GM12865 (cell line): ENCODE results near the gene SPRY4.

ENCODE experiments used
- DNase-seq: peaks from one replicate; pipeline ENCODE4 v3.0.0; 2010; ENCODE audit warnings: low read depth
- H3K4me3 ChIP-seq: 2 replicates; pipeline ENCODE4 v1.5.1; 2011; ENCODE audit warnings: mild to moderate bottlenecking, low read depth, low read length, control low read depth
- TF ChIP-seq, protein P1 (sequence below): IDR thresholded peaks from 2 replicates; pipeline ENCODE4 v1.5.1; 2011; ENCODE audit warnings: low read length, control low read depth, low read depth, inconsistent platforms; ENCODE audit not compliant: insufficient read depth; ENCODE audit errors: missing control alignments

SPRY4 gene

DNA sequence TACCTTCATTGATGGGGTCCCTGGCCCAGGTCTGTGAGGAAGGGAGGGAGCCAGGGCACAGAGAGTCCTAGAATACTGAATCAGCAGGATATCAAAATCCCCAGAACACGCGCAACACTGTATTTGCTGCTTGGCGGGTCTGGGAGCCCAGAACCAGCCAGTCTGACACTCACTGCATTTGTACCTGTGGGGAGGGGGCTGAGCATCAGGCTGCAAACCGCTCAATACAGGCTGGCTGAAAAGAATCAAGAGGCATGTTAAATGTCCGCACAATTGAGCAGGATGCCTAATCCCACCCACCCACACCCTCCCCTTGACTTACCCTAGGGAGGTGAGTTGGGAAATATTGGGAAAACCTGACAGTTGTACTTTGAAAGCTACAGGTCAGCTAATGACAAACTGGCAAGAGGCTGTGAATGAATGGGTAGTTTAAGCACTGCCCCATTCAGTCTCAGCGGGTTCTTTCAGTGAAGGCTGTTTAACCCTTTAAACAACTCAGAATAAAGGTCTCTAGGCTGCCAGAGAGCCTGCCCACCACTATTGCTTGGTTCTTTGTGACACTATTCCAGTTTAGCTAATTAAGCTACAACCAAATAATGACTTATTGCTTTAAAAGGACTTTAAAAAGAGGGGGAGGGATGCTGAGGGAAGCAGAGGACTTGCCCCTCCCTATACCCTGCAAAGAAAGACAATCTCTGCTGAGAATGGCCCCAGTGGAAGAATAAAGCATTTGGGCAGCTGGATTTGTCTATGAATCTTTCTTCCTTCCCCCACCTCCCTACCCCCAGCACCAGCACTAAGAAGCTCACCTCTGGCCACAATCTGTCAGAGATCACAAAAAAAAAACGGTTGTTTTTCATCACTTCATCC, 5.0 kb downstream of the SPRY4 start:
- TF ChIP-seq, protein P1, sequence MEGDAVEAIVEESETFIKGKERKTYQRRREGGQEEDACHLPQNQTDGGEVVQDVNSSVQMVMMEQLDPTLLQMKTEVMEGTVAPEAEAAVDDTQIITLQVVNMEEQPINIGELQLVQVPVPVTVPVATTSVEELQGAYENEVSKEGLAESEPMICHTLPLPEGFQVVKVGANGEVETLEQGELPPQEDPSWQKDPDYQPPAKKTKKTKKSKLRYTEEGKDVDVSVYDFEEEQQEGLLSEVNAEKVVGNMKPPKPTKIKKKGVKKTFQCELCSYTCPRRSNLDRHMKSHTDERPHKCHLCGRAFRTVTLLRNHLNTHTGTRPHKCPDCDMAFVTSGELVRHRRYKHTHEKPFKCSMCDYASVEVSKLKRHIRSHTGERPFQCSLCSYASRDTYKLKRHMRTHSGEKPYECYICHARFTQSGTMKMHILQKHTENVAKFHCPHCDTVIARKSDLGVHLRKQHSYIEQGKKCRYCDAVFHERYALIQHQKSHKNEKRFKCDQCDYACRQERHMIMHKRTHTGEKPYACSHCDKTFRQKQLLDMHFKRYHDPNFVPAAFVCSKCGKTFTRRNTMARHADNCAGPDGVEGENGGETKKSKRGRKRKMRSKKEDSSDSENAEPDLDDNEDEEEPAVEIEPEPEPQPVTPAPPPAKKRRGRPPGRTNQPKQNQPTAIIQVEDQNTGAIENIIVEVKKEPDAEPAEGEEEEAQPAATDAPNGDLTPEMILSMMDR: no peak
- no peak overlapping the region for H3K4me3 ChIP-seq
- DNase-seq: no peak

DNA sequence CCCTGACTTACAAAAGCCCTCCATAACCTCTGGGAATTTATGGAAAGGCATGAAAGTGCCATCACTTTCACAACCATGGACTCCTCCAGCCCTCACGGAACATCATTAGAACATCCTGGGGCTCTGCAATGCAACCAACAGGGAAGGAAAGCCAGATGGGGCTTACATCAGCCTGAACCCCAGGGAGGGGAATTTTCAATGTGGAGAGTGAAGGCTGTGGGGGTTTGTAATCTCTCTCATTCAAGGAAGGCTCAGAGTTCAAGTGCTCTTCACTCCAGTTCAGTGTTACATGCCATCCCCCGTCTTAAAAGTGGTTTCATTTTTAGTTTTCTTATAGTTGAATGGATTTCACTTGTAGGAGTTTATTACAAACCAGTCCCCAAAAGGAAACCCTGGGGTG, 5.7 kb downstream of the SPRY4 start:
- peak; percentile 31 for DNase-seq
- TF ChIP-seq, protein P1: no peak
- H3K4me3 ChIP-seq: no peak overlapping the region

DNA sequence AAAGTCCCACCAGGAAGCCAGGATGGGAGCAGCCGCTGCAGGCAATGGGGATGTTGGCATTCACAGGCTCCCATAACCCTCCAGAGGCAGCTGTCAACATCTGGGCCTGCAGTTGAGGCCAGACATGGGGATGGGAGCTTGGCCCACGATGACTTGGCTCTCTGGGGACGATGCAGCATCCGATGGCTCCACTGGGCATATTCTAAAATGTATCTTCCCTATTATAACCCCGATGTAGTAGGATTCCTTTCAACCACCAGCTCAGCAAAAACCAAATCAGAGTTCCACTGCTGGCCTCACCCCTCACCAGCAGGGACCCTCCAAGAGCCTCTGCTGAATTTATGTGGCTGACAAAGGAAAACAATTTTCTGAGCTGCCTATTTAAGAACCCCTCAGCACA, 7.1 kb downstream of the SPRY4 start:
- no peak for DNase-seq
- TF ChIP-seq, protein P1: no peak
- no peak overlapping the region for H3K4me3 ChIP-seq

DNA sequence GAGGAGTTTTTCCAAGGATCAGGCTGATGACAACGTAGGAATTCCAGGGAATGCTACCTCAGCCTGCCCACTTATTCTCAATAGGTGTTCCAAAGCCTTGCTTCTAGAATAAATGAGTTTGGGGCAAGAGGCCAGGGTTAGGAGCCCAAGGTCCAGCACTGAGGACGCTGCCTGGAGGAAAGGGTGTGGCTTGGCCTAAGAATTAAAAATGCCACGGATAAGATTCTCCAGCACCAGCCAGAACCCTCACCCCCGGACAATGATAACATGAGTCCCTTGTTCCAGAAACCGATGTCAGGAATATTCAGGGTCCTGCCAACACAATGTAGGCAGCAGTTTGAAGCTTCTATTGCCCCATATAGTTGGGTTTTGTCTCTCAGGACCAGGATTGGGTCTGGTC, 7.6 kb downstream of the SPRY4 start:
- H3K4me3 ChIP-seq: no peak overlapping the region
- DNase-seq: no peak
- TF ChIP-seq, protein P1: no peak

DNA sequence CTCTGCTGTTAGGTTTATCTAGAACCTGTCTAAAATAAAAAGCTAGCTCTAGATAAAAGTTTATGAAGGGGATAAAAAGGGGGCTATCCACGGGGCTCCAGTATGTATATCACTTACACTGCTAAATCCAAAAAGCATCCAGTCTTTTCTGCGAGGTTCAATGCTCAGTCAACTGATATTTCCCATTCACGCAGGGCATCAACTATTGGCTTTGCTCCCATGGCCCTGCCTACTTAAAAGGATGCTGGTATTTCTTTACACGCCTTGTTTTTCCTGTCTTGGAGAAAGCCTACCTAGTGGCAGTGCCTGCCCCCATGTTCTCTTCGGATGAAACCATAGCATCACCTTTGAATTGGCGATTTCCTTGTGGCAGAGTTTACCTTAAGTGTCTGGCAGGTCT, 8.1 kb downstream of the SPRY4 start:
- TF ChIP-seq, protein P1: no peak
- no peak for DNase-seq
- H3K4me3 ChIP-seq: no peak overlapping the region

DNA sequence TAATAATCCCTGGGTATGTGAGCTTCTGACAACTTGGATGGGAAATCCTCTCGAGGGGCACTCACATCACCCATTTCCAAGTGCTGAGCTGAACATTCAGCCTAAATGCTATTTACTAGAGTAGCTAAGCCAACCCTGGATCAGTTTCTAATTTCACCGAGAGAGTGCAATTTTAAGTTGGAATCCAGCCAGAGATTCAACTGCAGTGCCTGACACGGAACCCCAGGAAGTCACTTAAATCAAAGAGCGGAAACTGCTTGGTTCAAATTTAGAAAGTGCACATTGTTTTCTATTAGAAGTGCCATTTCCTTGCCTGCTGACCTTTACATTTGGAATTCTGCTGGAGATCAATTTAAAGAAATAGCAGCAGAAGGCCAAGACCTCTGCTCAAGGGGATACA, 8.8 kb downstream of the SPRY4 start:
- TF ChIP-seq, protein P1: no peak
- peak; percentile 50 for DNase-seq
- no peak overlapping the region for H3K4me3 ChIP-seq
